HEK293T (cell line): ENCODE data around the gene SYT11.

Source experiments
- BHLHE40 ChIP-seq: fragments of 450-650 bp; IDR thresholded peaks from 2 replicates; pipeline ENCODE4 v1.6.1; 2016; ENCODE audit warnings: mild to moderate bottlenecking, moderate library complexity, borderline replicate concordance
- ELF4 ChIP-seq: fragments of 450-650 bp; IDR thresholded peaks from 2 replicates; pipeline ENCODE4 v1.6.1; 2017; ENCODE audit warnings: antibody characterized with exemption
- FOXA1 ChIP-seq: fragments of 450-650 bp; IDR thresholded peaks from 2 replicates; pipeline ENCODE4 v1.6.1; 2016; ENCODE audit warnings: mild to moderate bottlenecking
- FOXK2 ChIP-seq: fragments of 450-650 bp; IDR thresholded peaks from 2 replicates; pipeline ENCODE4 v1.6.1; 2016; ENCODE audit warnings: mild to moderate bottlenecking
- FOXM1 ChIP-seq: fragments of 450-650 bp; IDR thresholded peaks from 2 replicates; pipeline ENCODE4 v1.6.1; 2017; ENCODE audit warnings: mild to moderate bottlenecking, borderline replicate concordance
- HDGF ChIP-seq: fragments of 450-650 bp; IDR thresholded peaks from 2 replicates; pipeline ENCODE4 v1.6.1; 2017; ENCODE audit warnings: antibody characterized with exemption, borderline replicate concordance
- LEF1 ChIP-seq: fragments of 450-650 bp; IDR thresholded peaks from 2 replicates; pipeline ENCODE4 v1.6.1; 2017; ENCODE audit warnings: mild to moderate bottlenecking, borderline replicate concordance
- NFRKB ChIP-seq: fragments of 450-650 bp; IDR thresholded peaks from 2 replicates; pipeline ENCODE4 v1.6.1; 2016; ENCODE audit warnings: mild to moderate bottlenecking, moderate library complexity
- PKNOX1 ChIP-seq: fragments of 450-650 bp; IDR thresholded peaks from 2 replicates; pipeline ENCODE4 v1.6.1; 2016
- SP1 ChIP-seq: fragments of 450-650 bp; IDR thresholded peaks from 2 replicates; pipeline ENCODE4 v1.6.1; 2017
- SUZ12 ChIP-seq: fragments of 450-650 bp; IDR thresholded peaks from 2 replicates; pipeline ENCODE4 v1.6.1; 2016; ENCODE audit warnings: mild to moderate bottlenecking
- TARDBP ChIP-seq: fragments of 450-650 bp; IDR thresholded peaks from 2 replicates; pipeline ENCODE4 v1.6.1; 2016

DNA sequence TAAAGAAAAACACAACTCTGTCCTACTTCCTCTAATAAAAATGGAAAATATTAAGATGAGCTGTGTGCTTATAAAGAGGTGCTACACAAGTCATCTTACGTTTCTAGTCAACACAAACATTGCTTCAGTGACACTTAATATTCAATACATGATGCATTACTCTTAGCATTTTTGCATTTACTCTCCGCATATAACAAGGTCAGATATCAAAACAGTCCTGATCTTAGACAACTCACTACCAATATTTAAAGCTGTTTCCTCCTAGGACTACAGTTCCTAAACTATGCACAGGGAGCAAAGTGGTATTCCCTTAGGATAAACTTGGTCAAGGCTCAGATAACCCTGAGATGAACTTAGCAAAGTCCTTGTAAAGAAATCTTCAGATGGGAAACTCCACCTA, 39.5 kb downstream of the SYT11 start:
- TF ChIP-seq PKNOX1 (no peak), SP1 (no peak), TARDBP (no peak), BHLHE40 (no peak), FOXM1 (no peak), HDGF (no peak), FOXA1 (no peak), NFRKB (no peak), LEF1 (no peak), SUZ12 (no peak), FOXK2 (no peak), ELF4 (no peak)
